H9 (cell line): ENCODE measurements around the gene PHACTR1. TPM values are rescaled to one million over a fixed set of nuclear protein-coding genes. Genes with fewer than 3 reads are reported as not detected.

Source experiments
- DNase-seq: peaks from one replicate; pipeline ENCODE4 v3.0.0-alpha.2; 2017
- H2AFZ ChIP-seq: one replicate; pipeline ENCODE4 v1.6.1; 2013; ENCODE audit warnings: mild to moderate bottlenecking, low read length, control low read depth, moderate library complexity
- H2AK5ac ChIP-seq: 2 replicates; pipeline ENCODE4 v1.6.1; 2013; ENCODE audit warnings: low read length, control low read depth, mixed read lengths; ENCODE audit not compliant: insufficient read length
- H2BK120ac ChIP-seq: one replicate; pipeline ENCODE4 v1.6.1; 2013; ENCODE audit warnings: low read depth, mild to moderate bottlenecking, low read length, control low read depth, inconsistent platforms; ENCODE audit not compliant: poor library complexity, severe bottlenecking
- H2BK12ac ChIP-seq: 2 replicates; pipeline ENCODE4 v1.6.1; 2013; ENCODE audit warnings: low read length, control low read depth, mixed read lengths, low read depth; ENCODE audit not compliant: insufficient read length
- H2BK15ac ChIP-seq: 2 replicates; pipeline ENCODE4 v1.6.1; 2013; ENCODE audit warnings: low read depth, low read length, control low read depth
- H2BK20ac ChIP-seq: one replicate; pipeline ENCODE4 v1.6.1; 2013; ENCODE audit warnings: low read depth, mild to moderate bottlenecking, low read length, control low read depth, inconsistent platforms; ENCODE audit not compliant: poor library complexity, severe bottlenecking
- H2BK5ac ChIP-seq: 2 replicates; pipeline ENCODE4 v1.6.1; 2013; ENCODE audit warnings: low read length, control low read depth, mixed read lengths; ENCODE audit not compliant: insufficient read length
- H3K14ac ChIP-seq: 2 replicates; pipeline ENCODE4 v1.6.1; 2013; ENCODE audit warnings: low read length, control low read depth; ENCODE audit not compliant: insufficient read depth
- H3K18ac ChIP-seq: 2 replicates; pipeline ENCODE4 v1.6.1; 2013; ENCODE audit warnings: low read depth, mild to moderate bottlenecking, mixed read lengths, low read length, control low read depth; ENCODE audit not compliant: insufficient read length
- H3K23ac ChIP-seq: 2 replicates; pipeline ENCODE4 v1.6.1; 2013; ENCODE audit warnings: low read length, control low read depth, mixed read lengths, low read depth; ENCODE audit not compliant: insufficient read length
- H3K23me2 ChIP-seq: 2 replicates; pipeline ENCODE4 v1.6.1; 2013; ENCODE audit warnings: low read depth, mild to moderate bottlenecking, mixed read lengths, low read length, control low read depth; ENCODE audit not compliant: insufficient read length, poor library complexity, severe bottlenecking
- H3K27ac ChIP-seq: 2 replicates; pipeline ENCODE4 v1.5.1; 2013; ENCODE audit warnings: low read length, control low read depth, mixed read lengths, low read depth; ENCODE audit not compliant: insufficient read length
- H3K27me3 ChIP-seq: 2 replicates; pipeline ENCODE4 v1.6.1; 2013; ENCODE audit warnings: low read length, control low read depth, inconsistent platforms; ENCODE audit not compliant: insufficient read depth
- H3K4ac ChIP-seq: 2 replicates; pipeline ENCODE4 v1.6.1; 2013; ENCODE audit warnings: low read depth, mild to moderate bottlenecking, control low read depth, inconsistent platforms, low read length, moderate library complexity
- H3K4me1 ChIP-seq: 2 replicates; pipeline ENCODE4 v1.6.1; 2013; ENCODE audit warnings: low read length, control low read depth, inconsistent platforms; ENCODE audit not compliant: insufficient read depth
- H3K4me2 ChIP-seq: 2 replicates; pipeline ENCODE4 v1.6.1; 2013; ENCODE audit warnings: low read length, control low read depth, mixed read lengths; ENCODE audit not compliant: insufficient read length, insufficient read depth
- H3K56ac ChIP-seq: 2 replicates; pipeline ENCODE4 v1.6.1; 2013; ENCODE audit warnings: low read depth, mild to moderate bottlenecking, mixed read lengths, low read length, control low read depth; ENCODE audit not compliant: insufficient read length
- H3K79me1 ChIP-seq: 2 replicates; pipeline ENCODE4 v1.6.1; 2013; ENCODE audit warnings: low read depth, mild to moderate bottlenecking, moderate library complexity, low read length, control low read depth, inconsistent platforms; ENCODE audit not compliant: insufficient read depth, poor library complexity, severe bottlenecking
- H3K79me2 ChIP-seq: 2 replicates; pipeline ENCODE4 v1.6.1; 2013; ENCODE audit warnings: low read length, control low read depth, inconsistent platforms; ENCODE audit not compliant: insufficient read depth
- H3K9ac ChIP-seq: 2 replicates; pipeline ENCODE4 v1.6.1; 2013; ENCODE audit warnings: low read length, control low read depth, mixed read lengths; ENCODE audit not compliant: insufficient read length; ENCODE audit errors: extremely low read depth
- H3K9me3 ChIP-seq: one replicate; pipeline ENCODE4 v1.6.1; 2013; ENCODE audit warnings: low read depth, low read length, inconsistent platforms; ENCODE audit not compliant: control insufficient read depth
- H3T11ph ChIP-seq: one replicate; pipeline ENCODE4 v1.6.1; 2013; ENCODE audit warnings: mild to moderate bottlenecking, low read length, control low read depth, inconsistent platforms
- H4K20me1 ChIP-seq: one replicate; pipeline ENCODE4 v1.6.1; 2013; ENCODE audit not compliant: control insufficient read depth, insufficient read length, insufficient read depth
- H4K5ac ChIP-seq: 2 replicates; pipeline ENCODE4 v1.6.1; 2013; ENCODE audit warnings: low read depth, mild to moderate bottlenecking, mixed read lengths, low read length, control low read depth; ENCODE audit not compliant: insufficient read length
- H4K8ac ChIP-seq: replicated peaks from 2 replicates; pipeline ENCODE4 v1.6.1; 2013; ENCODE audit warnings: low read length, control low read depth, mixed read lengths, low read depth; ENCODE audit not compliant: insufficient read length
- H4K91ac ChIP-seq: 2 replicates; pipeline ENCODE4 v1.6.1; 2013; ENCODE audit warnings: low read depth, mild to moderate bottlenecking, moderate library complexity, mixed read lengths, low read length, control low read depth; ENCODE audit not compliant: insufficient read length
- H3K27ac Mint-ChIP-seq, 3 experiments: 2 replicates in 2 of 3; 3 replicates in 1 of 3; pipeline ENCODE4 v1.8.0; 2020 to 2021; ENCODE audit warnings: mixed read lengths in 3 of 3, mild to moderate bottlenecking in 1 of 3, moderate library complexity in 1 of 3
- H3K27me3 Mint-ChIP-seq: 2 replicates; pipeline ENCODE4 v1.8.0; 2021; ENCODE audit warnings: low read depth, mild to moderate bottlenecking, moderate library complexity, mixed read lengths
- H3K36me3 Mint-ChIP-seq, 3 experiments: 2 replicates in 2 of 3; 3 replicates in 1 of 3; pipeline ENCODE4 v1.8.0; 2020 to 2021; ENCODE audit warnings: low read depth in 3 of 3, mixed read lengths in 3 of 3; ENCODE audit not compliant: insufficient read depth in 1 of 3
- H3K4me1 Mint-ChIP-seq, 2 experiments: 2 replicates each; pipeline ENCODE4 v1.8.0; 2020; ENCODE audit warnings: mixed read lengths in 2 of 2
- H3K4me3 Mint-ChIP-seq, 2 experiments: 2 replicates in 1 of 2; 3 replicates in 1 of 2; pipeline ENCODE4 v1.8.0; 2020 to 2021; ENCODE audit warnings: mild to moderate bottlenecking in 2 of 2, mixed read lengths in 2 of 2, moderate library complexity in 1 of 2
- H3K9me3 Mint-ChIP-seq, 2 experiments: 2 replicates in 1 of 2; 3 replicates in 1 of 2; pipeline ENCODE4 v1.8.0; 2020; ENCODE audit warnings: mild to moderate bottlenecking in 2 of 2, mixed read lengths in 2 of 2, moderate library complexity in 1 of 2
- WGBS: extraction: QIAGEN DNeasy Blood & Tissue Kit; methylation state at CpG from one replicate; pipeline ENCODE4 v1.1.7; 2013; ENCODE audit warnings: missing lambda C conversion rate, low lambda C conversion rate, mixed read lengths; ENCODE audit not compliant: insufficient read length; ENCODE audit errors: extremely low coverage; 5-methylcytosine and 5-hydroxymethylcytosine counted together
- total RNA-seq: library from RNA; stranded (reverse); gene quantifications from 2 replicates; pipeline ENCODE4 v1.2.1, GENCODE V29; 2021
- TF ChIP-seq, protein P1 (sequence below): fragments of 200-600 bp; sonication (generic); conservative IDR thresholded peaks from 3 replicates; pipeline ENCODE4 v1.8.0; 2021; ENCODE audit warnings: antibody characterized with exemption, mild to moderate bottlenecking

Gene PHACTR1
- total RNA-seq, 1 experiment from 2014 or later: 15.9 TPM

DNA sequence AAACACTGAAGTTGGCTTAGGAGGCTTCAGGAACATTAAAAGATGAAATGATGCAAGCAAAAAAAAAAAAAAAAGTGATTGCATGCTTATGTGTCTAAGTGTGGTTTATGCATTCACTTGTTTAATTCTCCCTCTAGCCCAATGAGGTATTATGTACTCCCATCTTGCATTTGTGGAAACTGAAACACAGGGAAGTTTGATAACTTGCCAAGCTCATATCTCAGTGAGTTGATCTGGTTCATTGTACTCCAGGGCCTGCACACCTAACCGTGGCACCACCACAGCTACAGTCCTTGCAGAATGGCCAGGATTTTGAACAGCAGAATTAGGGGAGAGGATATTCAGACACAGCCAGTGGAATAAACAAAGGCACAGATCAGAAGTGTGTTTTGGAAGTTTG lies 360.6 kb downstream of the PHACTR1 start:
- Histone ChIP-seq H3K79me2 (no peaks in the 10 kb centered on the region), H2BK5ac (no peak overlapping the region), H3T11ph (no peak overlapping the region), H2BK120ac (no peak overlapping the region), H3K18ac (no peak overlapping the region), H2BK15ac (no peak overlapping the region), H3K4me2 (no peak overlapping the region), H4K8ac (no peak overlapping the region), H3K23ac (no peak overlapping the region), H3K14ac (no peak overlapping the region), H3K79me1 (no peaks in the 10 kb centered on the region), H3K4ac (no peak overlapping the region), H3K4me1 (peaks cover 4% of the 10 kb centered on the region; the same call in 1 of the 2 replicates), H3K56ac (no peak overlapping the region), H4K5ac (no peak overlapping the region), H2BK12ac (no peak overlapping the region), H3K27me3 (no peaks in the 10 kb centered on the region), H2BK20ac (no peak overlapping the region), H3K27ac (no peak overlapping the region), H3K9ac (no peak overlapping the region), H4K91ac (no peak overlapping the region), H3K23me2 (no peaks in the 10 kb centered on the region), H2AK5ac (no peak overlapping the region), H3K9me3 (no peaks in the 10 kb centered on the region), H2AFZ (no peak overlapping the region), H4K20me1 (no peaks in the 10 kb centered on the region)
- no peak overlapping the region for H3K27ac Mint-ChIP-seq
- H3K9me3 Mint-ChIP-seq: no peaks in the 10 kb centered on the region
- no peaks in the 10 kb centered on the region for H3K27me3 Mint-ChIP-seq
- H3K4me1 Mint-ChIP-seq: peaks cover 28 to 31% of the 10 kb centered on the region in 2 experiments
- no peak for DNase-seq
- H3K36me3 Mint-ChIP-seq: no peaks in the 10 kb centered on the region
- TF ChIP-seq, protein P1, sequence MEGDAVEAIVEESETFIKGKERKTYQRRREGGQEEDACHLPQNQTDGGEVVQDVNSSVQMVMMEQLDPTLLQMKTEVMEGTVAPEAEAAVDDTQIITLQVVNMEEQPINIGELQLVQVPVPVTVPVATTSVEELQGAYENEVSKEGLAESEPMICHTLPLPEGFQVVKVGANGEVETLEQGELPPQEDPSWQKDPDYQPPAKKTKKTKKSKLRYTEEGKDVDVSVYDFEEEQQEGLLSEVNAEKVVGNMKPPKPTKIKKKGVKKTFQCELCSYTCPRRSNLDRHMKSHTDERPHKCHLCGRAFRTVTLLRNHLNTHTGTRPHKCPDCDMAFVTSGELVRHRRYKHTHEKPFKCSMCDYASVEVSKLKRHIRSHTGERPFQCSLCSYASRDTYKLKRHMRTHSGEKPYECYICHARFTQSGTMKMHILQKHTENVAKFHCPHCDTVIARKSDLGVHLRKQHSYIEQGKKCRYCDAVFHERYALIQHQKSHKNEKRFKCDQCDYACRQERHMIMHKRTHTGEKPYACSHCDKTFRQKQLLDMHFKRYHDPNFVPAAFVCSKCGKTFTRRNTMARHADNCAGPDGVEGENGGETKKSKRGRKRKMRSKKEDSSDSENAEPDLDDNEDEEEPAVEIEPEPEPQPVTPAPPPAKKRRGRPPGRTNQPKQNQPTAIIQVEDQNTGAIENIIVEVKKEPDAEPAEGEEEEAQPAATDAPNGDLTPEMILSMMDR: no peak
- no CpG with 5 or more reads among the region's 1 CpG for WGBS
- H3K4me3 Mint-ChIP-seq: no peak overlapping the region
